PC-3 (cell line): Measurements from ENCODE around the gene GPD2. TPM values are rescaled to one million over a fixed set of nuclear protein-coding genes. Genes with fewer than 3 reads are reported as not detected.
A peak's percentile ranks its signal among the peaks of the same experiment; 100 is the strongest.

Experiments used
- ATAC-seq: fragments of 200-7000 bp; cut with Tn5 transposase; 2 replicates; pipeline ENCODE4 v1.9.1; 2020; ENCODE audit warnings: mild to moderate bottlenecking, moderate library complexity
- BruUV-seq: library from RNA; stranded (reverse); fragments of 400-500 nt; replicated peaks from 2 replicates; lab custom pipeline; 2021; lab: Mats Ljungman, UMichigan
- CTCF ChIA-PET: fragments of 300-600 bp; sonication (Branson Sonifier 250); formaldehyde crosslinking; loops from one replicate; lab custom pipeline; 2022; ENCODE audit warnings: antibody characterized with exemption; lab: Charles Lee
- POLR2A ChIA-PET: fragments of 300-600 bp; sonication (Branson Sonifier 250); formaldehyde crosslinking; loops from one replicate; lab custom pipeline; 2022; ENCODE audit warnings: antibody characterized with exemption; ENCODE audit not compliant: unreplicated experiment; lab: Charles Lee
- DNase-seq: peaks from one replicate; pipeline ENCODE4 v3.0.0-alpha.2; 2015
- H2AFZ ChIP-seq: fragments of 300-600 bp; sonication (generic); 2 replicates; pipeline ENCODE4 v1.6.0; 2016; ENCODE audit warnings: antibody characterized with exemption, low read length
- H3F3A ChIP-seq: fragments of 300-600 bp; sonication (generic); one replicate; pipeline ENCODE4 v1.6.0; 2017; ENCODE audit warnings: antibody characterized with exemption, low read length, control low read depth, mild to moderate bottlenecking; ENCODE audit not compliant: unreplicated experiment
- H3K27ac ChIP-seq: fragments of 300-600 bp; sonication (generic); 2 replicates; pipeline ENCODE4 v1.5.1; 2016; ENCODE audit warnings: mild to moderate bottlenecking, low read length
- H3K27me3 ChIP-seq: fragments of 300-600 bp; sonication (generic); 2 replicates; pipeline ENCODE4 v1.6.1; 2016; ENCODE audit warnings: low read length, mixed read lengths
- H3K36me3 ChIP-seq: fragments of 300-600 bp; sonication (generic); 2 replicates; pipeline ENCODE4 v1.6.1; 2016; ENCODE audit warnings: low read depth, mixed run types, low read length, mixed read lengths
- H3K4me1 ChIP-seq: fragments of 300-600 bp; sonication (generic); 2 replicates; pipeline ENCODE4 v1.5.1; 2016; ENCODE audit warnings: low read length; ENCODE audit not compliant: insufficient read depth
- H3K4me2 ChIP-seq: fragments of 300-600 bp; sonication (generic); 2 replicates; pipeline ENCODE4 v1.6.0; 2016; ENCODE audit warnings: low read length
- H3K4me3 ChIP-seq: fragments of 300-600 bp; sonication (generic); 2 replicates; pipeline ENCODE4 v1.5.1; 2016; ENCODE audit warnings: mild to moderate bottlenecking, low read length, mixed read lengths
- H3K79me2 ChIP-seq: fragments of 300-600 bp; sonication (generic); 2 replicates; pipeline ENCODE4 v1.6.1; 2017; ENCODE audit warnings: low read length, mixed read lengths
- H3K9ac ChIP-seq: fragments of 300-600 bp; sonication (generic); 2 replicates; pipeline ENCODE4 v1.6.0; 2016; ENCODE audit warnings: mild to moderate bottlenecking, low read length
- H3K9me2 ChIP-seq: fragments of 300-600 bp; sonication (generic); replicated peaks from 2 replicates; pipeline ENCODE4 v1.6.1; 2016; ENCODE audit warnings: mixed run types, low read length, mixed read lengths
- H3K9me3 ChIP-seq: fragments of 300-600 bp; sonication (generic); 2 replicates; pipeline ENCODE4 v1.6.1; 2016; ENCODE audit warnings: low read length, mixed read lengths
- H4K20me1 ChIP-seq: fragments of 300-600 bp; sonication (generic); 2 replicates; pipeline ENCODE4 v1.6.1; 2016; ENCODE audit warnings: low read length, mixed read lengths
- EZH2 ChIP-seq: fragments of 300-600 bp; sonication (generic); IDR thresholded peaks from one replicate; pipeline ENCODE4 v1.6.1; 2017; ENCODE audit warnings: antibody characterized with exemption, mild to moderate bottlenecking, low read length; ENCODE audit not compliant: unreplicated experiment
- EZH2phosphoT487 ChIP-seq: fragments of 300-600 bp; sonication (generic); IDR thresholded peaks from 2 replicates; pipeline ENCODE4 v1.6.1; 2018; ENCODE audit warnings: mild to moderate bottlenecking, antibody characterized with exemption, low read length, borderline replicate concordance
- intact Hi-C: fragments of 100-400 bp; cut with micrococcal nuclease; formaldehyde crosslinking; loops from 2 replicates; pipeline ENCODE4 v1.9.0; 2023
- total RNA-seq: library from RNA; depleted of rRNA; stranded (reverse); fragments of >200 nt; gene quantifications from 2 replicates; pipeline ENCODE4 v1.2.3, GENCODE V29; 2014
- TF ChIP-seq, protein P1 (sequence below): fragments of 300-600 bp; sonication (generic); conservative IDR thresholded peaks from 2 replicates; pipeline ENCODE4 v1.5.1; 2017; ENCODE audit warnings: antibody characterized with exemption, low read depth, mild to moderate bottlenecking, low read length

GPD2 gene
- total RNA-seq, 1 experiment from 2014 or later, result 107 TPM

DNA sequence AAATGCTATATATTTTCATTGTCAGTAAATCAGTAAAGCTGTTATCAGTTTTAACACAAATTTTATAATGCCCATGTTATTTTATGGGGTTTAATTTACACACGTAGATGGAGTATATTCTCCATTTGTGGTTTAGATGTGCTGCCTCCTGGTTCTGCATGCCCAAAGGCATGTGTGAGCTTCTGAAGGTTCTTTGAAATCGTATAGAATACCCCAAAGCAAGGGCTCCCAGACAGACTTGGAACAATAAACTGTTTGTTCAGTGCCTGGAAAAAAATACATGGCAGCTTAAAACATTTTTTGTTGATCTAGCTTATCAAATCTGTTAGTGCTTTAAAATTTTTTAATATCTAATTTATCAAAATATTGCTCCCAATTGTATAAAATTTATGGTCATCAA, 150.4 kb downstream of the GPD2 start:
- H3K9me3 ChIP-seq, result no peaks in the 10 kb centered on the region
- no peaks in the 10 kb centered on the region for H3F3A ChIP-seq
- H3K27ac ChIP-seq, result no peak overlapping the region
- H2AFZ ChIP-seq, result no peak overlapping the region
- no peaks in the 10 kb centered on the region for H3K36me3 ChIP-seq
- H3K27me3 ChIP-seq, result no peaks in the 10 kb centered on the region
- no TSS peak for BruUV-seq
- H3K4me1 ChIP-seq, result no peaks in the 10 kb centered on the region
- CTCF ChIA-PET, result no interaction called here
- ATAC-seq (no peak), DNase-seq (no peak)
- H3K9ac ChIP-seq, result no peak overlapping the region
- no peak overlapping the region for H3K4me2 ChIP-seq
- H3K79me2 ChIP-seq, result no peaks in the 10 kb centered on the region
- H3K9me2 ChIP-seq, result no peaks in the 10 kb centered on the region
- TF ChIP-seq, protein P1, sequence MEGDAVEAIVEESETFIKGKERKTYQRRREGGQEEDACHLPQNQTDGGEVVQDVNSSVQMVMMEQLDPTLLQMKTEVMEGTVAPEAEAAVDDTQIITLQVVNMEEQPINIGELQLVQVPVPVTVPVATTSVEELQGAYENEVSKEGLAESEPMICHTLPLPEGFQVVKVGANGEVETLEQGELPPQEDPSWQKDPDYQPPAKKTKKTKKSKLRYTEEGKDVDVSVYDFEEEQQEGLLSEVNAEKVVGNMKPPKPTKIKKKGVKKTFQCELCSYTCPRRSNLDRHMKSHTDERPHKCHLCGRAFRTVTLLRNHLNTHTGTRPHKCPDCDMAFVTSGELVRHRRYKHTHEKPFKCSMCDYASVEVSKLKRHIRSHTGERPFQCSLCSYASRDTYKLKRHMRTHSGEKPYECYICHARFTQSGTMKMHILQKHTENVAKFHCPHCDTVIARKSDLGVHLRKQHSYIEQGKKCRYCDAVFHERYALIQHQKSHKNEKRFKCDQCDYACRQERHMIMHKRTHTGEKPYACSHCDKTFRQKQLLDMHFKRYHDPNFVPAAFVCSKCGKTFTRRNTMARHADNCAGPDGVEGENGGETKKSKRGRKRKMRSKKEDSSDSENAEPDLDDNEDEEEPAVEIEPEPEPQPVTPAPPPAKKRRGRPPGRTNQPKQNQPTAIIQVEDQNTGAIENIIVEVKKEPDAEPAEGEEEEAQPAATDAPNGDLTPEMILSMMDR, result no peak
- TF ChIP-seq EZH2 (no peak), EZH2phosphoT487 (no peak)
- H4K20me1 ChIP-seq, result no peaks in the 10 kb centered on the region
- intact Hi-C loops, result loop anchor here (10.0 kb wide), 2 partner anchors 122 to 472 kb away; no protein-coding TSS in a partner anchor
- H3K4me3 ChIP-seq, result no peak overlapping the region
- POLR2A ChIA-PET, result no interaction called here

DNA sequence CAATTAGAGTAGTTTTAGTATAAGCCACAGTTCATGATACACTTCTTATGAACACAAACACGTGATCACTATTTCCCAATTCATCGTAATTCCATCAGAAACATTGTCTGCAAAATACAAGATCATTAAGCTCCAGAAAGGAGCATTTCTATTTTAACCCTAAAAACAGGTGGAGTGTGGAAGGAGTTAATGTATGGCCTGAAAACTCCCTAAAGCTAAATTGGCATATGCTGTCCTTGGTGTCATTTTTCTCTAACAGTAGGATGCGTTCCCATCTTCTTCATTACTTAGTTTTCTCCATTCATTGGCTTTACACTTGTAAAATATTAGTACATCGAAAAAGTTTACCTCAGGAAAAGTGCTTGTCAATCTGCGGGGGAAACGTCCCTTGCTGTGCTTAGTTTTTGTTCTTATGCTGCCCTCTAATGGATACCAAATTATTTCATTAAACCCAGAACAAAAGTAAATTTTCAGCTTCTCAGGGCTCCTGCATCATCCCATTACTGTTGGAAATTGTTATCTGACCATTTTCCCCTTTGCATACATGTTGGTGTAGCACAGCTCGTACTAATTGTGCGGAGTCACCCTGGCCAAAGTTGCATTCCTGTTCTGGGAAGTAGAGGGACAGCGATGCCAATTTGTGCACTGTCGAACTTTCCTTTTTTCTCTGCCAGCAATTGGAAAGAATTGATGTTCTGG, 153.4 kb downstream of the GPD2 start:
- Histone ChIP-seq H3K4me2 (0 out of 2 replicates have a peak overlapping the region, but pooled peaks have one; percentile 5), H3K4me1 (no peaks in the 10 kb centered on the region), H3K36me3 (no peaks in the 10 kb centered on the region), H3F3A (no peaks in the 10 kb centered on the region), H3K27ac (no peak overlapping the region), H3K9me2 (no peaks in the 10 kb centered on the region), H2AFZ (no peak overlapping the region), H4K20me1 (no peaks in the 10 kb centered on the region), H3K79me2 (no peaks in the 10 kb centered on the region), H3K9me3 (no peaks in the 10 kb centered on the region), H3K9ac (no peak overlapping the region), H3K4me3 (no peak overlapping the region), H3K27me3 (no peaks in the 10 kb centered on the region)
- intact Hi-C loops, result loop anchor here (1.0 to 10.0 kb wide), 11 partner anchors 125 to 1216 kb away; partner anchors contain the start of gene GPD2
- no peak for TF ChIP-seq EZH2
- TF ChIP-seq, protein P1, result peak; percentile 77
- ATAC-seq (peak; percentile 76), DNase-seq (peak; percentile 67)
- BruUV-seq, result no TSS peak
- POLR2A ChIA-PET, result no interaction called here
- CTCF ChIA-PET, result interaction anchor here (0.6 to 1.4 kb wide), 8 partner anchors 179 to 671 kb away, joined by 3 to 15 read pairs (median 4); no protein-coding TSS in a partner anchor
